Measurements from ENCODE around the gene CCNI2. TPM values are rescaled to one million over a fixed set of nuclear protein-coding genes. Genes with fewer than 3 reads are reported as not detected.

Gene CCNI2
- total and polyA plus RNA-seq, 9 of the 15 experiments (the other 6 are each of a cell fraction or from before 2014, with no cell fraction given) = 0.05 to 1.7 (median 0.81) TPM; not detected in 5

DNA sequence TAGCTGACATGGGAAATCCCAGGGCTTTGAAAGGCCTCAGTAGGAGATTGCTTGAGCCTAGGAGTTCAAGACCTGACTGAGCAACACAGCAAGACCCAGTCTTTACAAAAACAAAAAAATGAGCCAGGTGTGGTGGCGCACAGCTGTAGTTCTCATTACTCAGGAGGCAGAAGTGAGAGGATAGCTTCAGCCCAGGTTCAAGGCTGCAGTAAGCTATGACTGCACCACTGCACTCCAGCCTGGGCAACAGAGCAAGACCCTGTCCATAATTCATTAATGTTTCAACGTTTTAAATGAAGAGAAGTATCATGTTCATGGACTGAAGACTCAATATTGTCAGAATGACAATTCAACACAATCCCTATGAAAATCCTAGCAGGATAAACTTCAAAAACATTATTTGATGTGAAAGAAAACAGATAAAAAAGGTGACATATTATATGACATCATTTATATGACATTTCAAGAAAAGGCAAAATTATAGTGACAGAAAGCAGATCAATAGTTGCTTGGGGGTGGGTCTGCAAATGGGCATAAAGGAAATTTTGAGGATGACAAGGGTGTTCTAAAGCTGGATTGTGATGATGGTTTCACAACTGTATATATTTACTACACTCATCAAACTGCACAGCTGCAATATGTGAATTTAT is 13.6 kb upstream of the CCNI2 start:
- H3K9ac ChIP-seq (ENCODE audit: insufficient read depth in 1 of 2, low read depth in 2 of 2, low read length in 2 of 2) = no peak overlapping the region
- POLR2A ChIA-PET = interaction anchor here (1.2 to 1.5 kb wide), 3 partner anchors 16 to 74 kb away, joined by 3 to 4 read pairs (median 3); no protein-coding TSS in a partner anchor
- intact Hi-C loops (cut with micrococcal nuclease) = no loop called here
- peaks cover 10 to 16% of the 10 kb centered on the region in 2 experiments; a peak in 4 of 5 replicates for H3K4me1 ChIP-seq (replicated peaks in 1 of 2; ENCODE audit: control insufficient read depth in 2 of 2, insufficient read depth in 2 of 2, low read length in 2 of 2)
- H3K4me3 ChIP-seq = no peak overlapping the region
- DNase-seq (ENCODE audit: extremely low read depth in 1 of 4, low spot score in 3 of 4) (no peak), ATAC-seq (no peak), FAIRE-seq (no peak)
- no peaks in the 10 kb centered on the region for H3K36me3 ChIP-seq (ENCODE audit: control insufficient read depth, insufficient read depth, low read length)
- H3K27ac ChIP-seq (ENCODE audit: extremely low read depth, low read depth, low read length) = no peak overlapping the region
- CTCF ChIA-PET (ENCODE audit: low intra/inter-chr PET ratio) = no interaction called here
- no peaks in the 10 kb centered on the region for H3K9me3 ChIP-seq (replicated peaks; ENCODE audit: control insufficient read depth, insufficient read depth, low read depth, low read length)
- no peak overlapping the region for H3K4me2 ChIP-seq (ENCODE audit: insufficient read depth, low read length)
- WGBS (ENCODE audit: insufficient coverage, low coverage, missing lambda C conversion rate) = 52% methylated on average over 2 of the region's 2 CpGs
- no TSS peak for BruUV-seq (replicated peaks)
- peak; percentile 79 for TF ChIP-seq ZNF121 (CRISPR knock-in tag; conservative IDR thresholded peaks at IDR 0.05)
- TF ChIP-seq ATF3 (IDR thresholded peaks at IDR 0.05) = peak; percentile 25; the same call in 1 of the 2 replicates
- TF ChIP-seq ATF3 (CRISPR knock-in tag; conservative IDR thresholded peaks at IDR 0.05) = no peak
- TF ChIP-seq, protein P1, sequence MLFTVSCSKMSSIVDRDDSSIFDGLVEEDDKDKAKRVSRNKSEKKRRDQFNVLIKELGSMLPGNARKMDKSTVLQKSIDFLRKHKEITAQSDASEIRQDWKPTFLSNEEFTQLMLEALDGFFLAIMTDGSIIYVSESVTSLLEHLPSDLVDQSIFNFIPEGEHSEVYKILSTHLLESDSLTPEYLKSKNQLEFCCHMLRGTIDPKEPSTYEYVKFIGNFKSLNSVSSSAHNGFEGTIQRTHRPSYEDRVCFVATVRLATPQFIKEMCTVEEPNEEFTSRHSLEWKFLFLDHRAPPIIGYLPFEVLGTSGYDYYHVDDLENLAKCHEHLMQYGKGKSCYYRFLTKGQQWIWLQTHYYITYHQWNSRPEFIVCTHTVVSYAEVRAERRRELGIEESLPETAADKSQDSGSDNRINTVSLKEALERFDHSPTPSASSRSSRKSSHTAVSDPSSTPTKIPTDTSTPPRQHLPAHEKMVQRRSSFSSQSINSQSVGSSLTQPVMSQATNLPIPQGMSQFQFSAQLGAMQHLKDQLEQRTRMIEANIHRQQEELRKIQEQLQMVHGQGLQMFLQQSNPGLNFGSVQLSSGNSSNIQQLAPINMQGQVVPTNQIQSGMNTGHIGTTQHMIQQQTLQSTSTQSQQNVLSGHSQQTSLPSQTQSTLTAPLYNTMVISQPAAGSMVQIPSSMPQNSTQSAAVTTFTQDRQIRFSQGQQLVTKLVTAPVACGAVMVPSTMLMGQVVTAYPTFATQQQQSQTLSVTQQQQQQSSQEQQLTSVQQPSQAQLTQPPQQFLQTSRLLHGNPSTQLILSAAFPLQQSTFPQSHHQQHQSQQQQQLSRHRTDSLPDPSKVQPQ (CRISPR knock-in tag; IDR thresholded peaks at IDR 0.05; ENCODE audit: borderline replicate concordance) = no peak
- H3K27me3 ChIP-seq (ENCODE audit: control insufficient read depth in 2 of 2, insufficient read depth in 2 of 2, low read length in 2 of 2) = no peaks in the 10 kb centered on the region
- H3K79me2 ChIP-seq (ENCODE audit: control insufficient read depth, insufficient read depth, low read length) = no peaks in the 10 kb centered on the region
- no peaks in the 10 kb centered on the region for H4K20me1 ChIP-seq (replicated peaks; ENCODE audit: control insufficient read depth, insufficient read depth, low read length)
- no peaks in the 10 kb centered on the region for H3K9me1 ChIP-seq (ENCODE audit: control insufficient read depth, insufficient read depth, low read length)
- in situ Hi-C loops (cut with MboI) = no loop called here
- H2AFZ ChIP-seq (ENCODE audit: low read depth, low read length) = no peak overlapping the region

Data from K562 (cell line).